Activated naive CD4-positive, alpha-beta T cell treated with anti-CD3 and anti-CD28 coated beads, Interleukin-2, amount 10 ng/mL, durations not matched to agents 7 days and 5 days (primary cell): ENCODE measurements around the gene PLCH1.

Experiments used
- CTCF ChIA-PET: fragments of 350-600 bp; sonication (Branson Sonifier 250); formaldehyde crosslinking; loops from one replicate; lab custom pipeline; 2021; ENCODE audit warnings: antibody characterized with exemption; lab: Charles Lee
- DNase-seq: peaks from one replicate; pipeline ENCODE4 v3.0.0-alpha.2; 2020
- H3K27ac Mint-ChIP-seq: one replicate; pipeline ENCODE4 v1.8.0; 2021; ENCODE audit warnings: mild to moderate bottlenecking, moderate library complexity, mixed read lengths
- H3K27me3 Mint-ChIP-seq: one replicate; pipeline ENCODE4 v1.8.0; 2021; ENCODE audit warnings: mild to moderate bottlenecking, mixed read lengths
- H3K36me3 Mint-ChIP-seq: one replicate; pipeline ENCODE4 v1.8.0; 2021; ENCODE audit warnings: mixed read lengths
- H3K4me1 Mint-ChIP-seq: one replicate; pipeline ENCODE4 v1.8.0; 2021; ENCODE audit warnings: mixed read lengths
- H3K4me3 Mint-ChIP-seq: one replicate; pipeline ENCODE4 v1.8.0; 2021; ENCODE audit warnings: mild to moderate bottlenecking, moderate library complexity, mixed read lengths
- H3K9me3 Mint-ChIP-seq: one replicate; pipeline ENCODE4 v1.8.0; 2021; ENCODE audit warnings: mixed read lengths

PLCH1 gene

GRCh38 chr3:155517903-155518302 is 227.0 kb downstream of the PLCH1 start:
- Mint-ChIP-seq H3K36me3 (no peaks in the 10 kb centered on the region), H3K27me3 (no peaks in the 10 kb centered on the region), H3K27ac (no peak overlapping the region), H3K4me3 (no peak overlapping the region), H3K4me1 (no peaks in the 10 kb centered on the region), H3K9me3 (no peaks in the 10 kb centered on the region)
- DNase-seq = no peak
- CTCF ChIA-PET = no interaction called here

- CTCF ChIA-PET = no interaction called here
- Mint-ChIP-seq H3K27ac (no peak overlapping the region), H3K4me1 (no peaks in the 10 kb centered on the region), H3K4me3 (no peak overlapping the region), H3K9me3 (peaks cover 7% of the 10 kb centered on the region), H3K36me3 (no peaks in the 10 kb centered on the region), H3K27me3 (no peaks in the 10 kb centered on the region)
- no peak for DNase-seq
These were observed 228.4 kb downstream of the PLCH1 start for GRCh38 chr3:155516439-155516838.

GRCh38 chr3:155512867-155513261 is 232.0 kb downstream of the PLCH1 start:
- H3K27me3 Mint-ChIP-seq = no peaks in the 10 kb centered on the region
- peaks cover 7% of the 10 kb centered on the region for H3K9me3 Mint-ChIP-seq
- no peak for DNase-seq
- CTCF ChIA-PET = no interaction called here
- H3K4me3 Mint-ChIP-seq = no peak overlapping the region
- no peaks in the 10 kb centered on the region for H3K4me1 Mint-ChIP-seq
- H3K36me3 Mint-ChIP-seq = no peaks in the 10 kb centered on the region
- H3K27ac Mint-ChIP-seq = no peak overlapping the region

- no peaks in the 10 kb centered on the region for H3K36me3 Mint-ChIP-seq
- H3K9me3 Mint-ChIP-seq = peaks cover 7% of the 10 kb centered on the region
- CTCF ChIA-PET = no interaction called here
- H3K27me3 Mint-ChIP-seq = no peaks in the 10 kb centered on the region
- no peak for DNase-seq
- H3K4me3 Mint-ChIP-seq = no peak overlapping the region
- no peaks in the 10 kb centered on the region for H3K4me1 Mint-ChIP-seq
- H3K27ac Mint-ChIP-seq = no peak overlapping the region
These were observed 232.6 kb downstream of the PLCH1 start for GRCh38 chr3:155512175-155512866.

GRCh38 chr3:155504682-155505081 is 240.2 kb downstream of the PLCH1 start:
- Mint-ChIP-seq H3K27ac (no peak overlapping the region), H3K27me3 (no peaks in the 10 kb centered on the region), H3K36me3 (no peaks in the 10 kb centered on the region), H3K4me1 (no peaks in the 10 kb centered on the region), H3K4me3 (no peak overlapping the region), H3K9me3 (no peaks in the 10 kb centered on the region)
- DNase-seq = no peak
- CTCF ChIA-PET = no interaction called here

GRCh38 chr3:155502630-155503029 is 242.2 kb downstream of the PLCH1 start:
- no peaks in the 10 kb centered on the region for H3K4me1 Mint-ChIP-seq
- no peaks in the 10 kb centered on the region for H3K27me3 Mint-ChIP-seq
- CTCF ChIA-PET = no interaction called here
- no peaks in the 10 kb centered on the region for H3K9me3 Mint-ChIP-seq
- H3K4me3 Mint-ChIP-seq = no peak overlapping the region
- H3K27ac Mint-ChIP-seq = no peak overlapping the region
- no peaks in the 10 kb centered on the region for H3K36me3 Mint-ChIP-seq
- no peak for DNase-seq

GRCh38 chr3:155500194-155500818 is 244.6 kb downstream of the PLCH1 start:
- H3K36me3 Mint-ChIP-seq = no peaks in the 10 kb centered on the region
- H3K4me3 Mint-ChIP-seq = no peak overlapping the region
- no peak overlapping the region for H3K27ac Mint-ChIP-seq
- H3K4me1 Mint-ChIP-seq = peaks cover under 1% of the 10 kb centered on the region
- no peaks in the 10 kb centered on the region for H3K9me3 Mint-ChIP-seq
- CTCF ChIA-PET = no interaction called here
- no peak for DNase-seq
- no peaks in the 10 kb centered on the region for H3K27me3 Mint-ChIP-seq

GRCh38 chr3:155497930-155498647 is 246.8 kb downstream of the PLCH1 start:
- peaks cover 9% of the 10 kb centered on the region for H3K4me1 Mint-ChIP-seq
- H3K36me3 Mint-ChIP-seq = no peaks in the 10 kb centered on the region
- H3K27ac Mint-ChIP-seq = no peak overlapping the region
- H3K4me3 Mint-ChIP-seq = no peak overlapping the region
- H3K27me3 Mint-ChIP-seq = no peaks in the 10 kb centered on the region
- DNase-seq = no peak
- no peaks in the 10 kb centered on the region for H3K9me3 Mint-ChIP-seq
- CTCF ChIA-PET = no interaction called here

- Mint-ChIP-seq H3K9me3 (no peaks in the 10 kb centered on the region), H3K4me1 (peaks cover 9% of the 10 kb centered on the region), H3K27ac (no peak overlapping the region), H3K4me3 (no peak overlapping the region), H3K27me3 (no peaks in the 10 kb centered on the region), H3K36me3 (no peaks in the 10 kb centered on the region)
- CTCF ChIA-PET = no interaction called here
- no peak for DNase-seq
These were observed 248.7 kb downstream of the PLCH1 start for GRCh38 chr3:155496206-155496605.

GRCh38 chr3:155495387-155495786 is 249.5 kb downstream of the PLCH1 start:
- no peak overlapping the region for H3K27ac Mint-ChIP-seq

GRCh38 chr3:155494332-155494731 is 250.5 kb downstream of the PLCH1 start:
- no peaks in the 10 kb centered on the region for H3K36me3 Mint-ChIP-seq
- CTCF ChIA-PET = interaction anchor here (0.7 kb wide), 1 partner anchor 1560 kb away, joined by 3 read pairs; no protein-coding TSS in a partner anchor
- H3K27me3 Mint-ChIP-seq = no peaks in the 10 kb centered on the region
- H3K9me3 Mint-ChIP-seq = no peaks in the 10 kb centered on the region
- DNase-seq = no peak
- H3K4me3 Mint-ChIP-seq = no peak overlapping the region
- H3K4me1 Mint-ChIP-seq = peaks cover 9% of the 10 kb centered on the region
- H3K27ac Mint-ChIP-seq = no peak overlapping the region

More at GRCh38 chr3:155495387-155495786, 249.5 kb downstream of the PLCH1 start:
- Mint-ChIP-seq H3K4me1 (peaks cover 9% of the 10 kb centered on the region), H3K4me3 (no peak overlapping the region), H3K9me3 (no peaks in the 10 kb centered on the region), H3K27me3 (no peaks in the 10 kb centered on the region), H3K36me3 (no peaks in the 10 kb centered on the region)
- CTCF ChIA-PET = no interaction called here
- no peak for DNase-seq

GRCh38 chr3:155492841-155493240 is 252.0 kb downstream of the PLCH1 start:
- H3K9me3 Mint-ChIP-seq = no peaks in the 10 kb centered on the region
- H3K27ac Mint-ChIP-seq = no peak overlapping the region
- CTCF ChIA-PET = no interaction called here
- no peak overlapping the region for H3K4me3 Mint-ChIP-seq
- no peak for DNase-seq
- no peaks in the 10 kb centered on the region for H3K27me3 Mint-ChIP-seq
- no peaks in the 10 kb centered on the region for H3K36me3 Mint-ChIP-seq
- peaks cover 9% of the 10 kb centered on the region for H3K4me1 Mint-ChIP-seq

GRCh38 chr3:155491696-155492095 is 253.2 kb downstream of the PLCH1 start:
- Mint-ChIP-seq H3K27me3 (no peaks in the 10 kb centered on the region), H3K36me3 (no peaks in the 10 kb centered on the region), H3K4me3 (no peak overlapping the region), H3K9me3 (no peaks in the 10 kb centered on the region), H3K4me1 (peaks cover 9% of the 10 kb centered on the region), H3K27ac (no peak overlapping the region)
- no peak for DNase-seq
- CTCF ChIA-PET = interaction anchor here (0.8 kb wide), 1 partner anchor 76 kb away, joined by 3 read pairs; no protein-coding TSS in a partner anchor

- Mint-ChIP-seq H3K36me3 (no peaks in the 10 kb centered on the region), H3K27ac (no peak overlapping the region), H3K9me3 (no peaks in the 10 kb centered on the region), H3K4me3 (no peak overlapping the region), H3K27me3 (peaks cover 3% of the 10 kb centered on the region), H3K4me1 (peaks cover 4% of the 10 kb centered on the region)
- CTCF ChIA-PET = no interaction called here
- no peak for DNase-seq
These were observed 256.2 kb downstream of the PLCH1 start for GRCh38 chr3:155488671-155489070.

- no peaks in the 10 kb centered on the region for H3K9me3 Mint-ChIP-seq
- H3K27ac Mint-ChIP-seq = no peak overlapping the region
- peaks cover 4% of the 10 kb centered on the region for H3K4me1 Mint-ChIP-seq
- CTCF ChIA-PET = no interaction called here
- H3K36me3 Mint-ChIP-seq = no peaks in the 10 kb centered on the region
- no peak for DNase-seq
- peaks cover 6% of the 10 kb centered on the region for H3K27me3 Mint-ChIP-seq
- H3K4me3 Mint-ChIP-seq = no peak overlapping the region
These were observed 259.0 kb downstream of the PLCH1 start for GRCh38 chr3:155485897-155486296.
